UCSD-AML1 (cell line): ENCODE results near the gene CIAO3.
A peak's percentile ranks its signal among the peaks of the same experiment; 100 is the strongest.
"Not testable (repeated sequence)": the region's sequence is repeated elsewhere in the genome, so short reads cannot be mapped to it uniquely, and the experiment has no call there.

ENCODE experiments used
- DNase-seq: peaks from one replicate; lab custom pipeline; 2025; ENCODE audit not compliant: unreplicated experiment; lab: John Stamatoyannopoulos, UW

CIAO3 gene

DNA sequence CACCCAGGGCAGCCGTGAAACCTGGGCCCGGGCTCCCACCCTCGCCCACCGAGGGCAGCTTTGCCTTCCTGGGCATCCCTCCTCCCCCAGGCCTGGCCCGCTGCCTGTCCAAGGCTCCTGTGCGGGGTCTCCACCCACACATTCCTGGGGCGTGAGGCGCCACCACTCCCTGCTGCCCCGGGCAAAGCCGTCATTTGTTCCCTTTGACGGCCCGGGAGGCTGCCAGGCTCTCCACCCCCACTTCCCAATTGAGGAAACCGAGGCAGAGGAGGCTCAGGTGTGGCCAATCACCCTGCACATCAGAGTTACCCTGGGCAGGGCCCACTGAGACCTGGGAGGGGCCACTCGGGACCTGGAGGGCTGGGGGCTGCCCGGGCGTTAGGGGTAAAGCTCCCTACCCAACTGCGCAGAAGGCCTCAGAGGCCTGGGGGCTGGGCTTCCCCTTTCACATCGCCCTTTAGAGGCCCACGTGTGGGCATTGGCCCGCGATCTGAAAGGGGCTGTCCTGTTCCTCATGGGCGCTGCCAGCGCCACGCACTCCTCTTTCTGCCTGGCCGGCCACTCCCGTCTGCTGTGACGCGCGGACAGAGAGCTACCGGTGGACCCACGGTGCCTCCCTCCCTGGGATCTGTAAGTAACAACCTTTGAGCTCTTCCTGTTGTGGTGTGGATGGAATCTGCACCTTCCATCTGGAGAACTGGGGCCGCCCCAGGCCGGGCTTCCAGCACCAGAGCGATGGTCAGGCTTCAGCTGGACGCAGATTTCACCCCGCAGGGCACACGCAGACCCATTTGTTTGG lies 19.9 kb upstream of the CIAO3 start, which contains the start of gene MSLN:
TSS of gene MSLN (plus strand) at position 190 of the 799 bp plus-strand sequence. CDS start 1,947 bp downstream, outside the sequence.
- no peak for DNase-seq

DNA sequence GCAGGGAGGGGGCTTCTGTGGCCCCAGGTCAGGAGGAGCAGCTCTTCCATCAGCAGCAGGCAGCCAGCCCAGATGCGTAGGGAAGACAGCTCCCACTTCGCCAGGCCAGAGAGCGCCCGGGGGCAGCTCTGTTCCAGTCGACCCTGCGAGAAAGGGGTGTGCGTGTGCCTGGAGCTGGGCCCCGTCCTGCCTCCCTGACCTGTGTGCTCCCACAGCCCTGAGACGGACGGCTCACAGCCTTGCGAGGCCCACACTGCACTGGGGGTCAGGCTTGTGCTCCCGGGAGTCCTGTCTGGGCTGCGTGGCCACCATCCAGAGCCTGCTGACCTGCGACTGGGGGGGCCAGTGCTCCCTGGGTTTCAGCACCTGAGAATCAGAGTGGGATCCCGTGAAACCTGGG lies 19.3 kb upstream of the CIAO3 start:
- DNase-seq = no peak

DNA sequence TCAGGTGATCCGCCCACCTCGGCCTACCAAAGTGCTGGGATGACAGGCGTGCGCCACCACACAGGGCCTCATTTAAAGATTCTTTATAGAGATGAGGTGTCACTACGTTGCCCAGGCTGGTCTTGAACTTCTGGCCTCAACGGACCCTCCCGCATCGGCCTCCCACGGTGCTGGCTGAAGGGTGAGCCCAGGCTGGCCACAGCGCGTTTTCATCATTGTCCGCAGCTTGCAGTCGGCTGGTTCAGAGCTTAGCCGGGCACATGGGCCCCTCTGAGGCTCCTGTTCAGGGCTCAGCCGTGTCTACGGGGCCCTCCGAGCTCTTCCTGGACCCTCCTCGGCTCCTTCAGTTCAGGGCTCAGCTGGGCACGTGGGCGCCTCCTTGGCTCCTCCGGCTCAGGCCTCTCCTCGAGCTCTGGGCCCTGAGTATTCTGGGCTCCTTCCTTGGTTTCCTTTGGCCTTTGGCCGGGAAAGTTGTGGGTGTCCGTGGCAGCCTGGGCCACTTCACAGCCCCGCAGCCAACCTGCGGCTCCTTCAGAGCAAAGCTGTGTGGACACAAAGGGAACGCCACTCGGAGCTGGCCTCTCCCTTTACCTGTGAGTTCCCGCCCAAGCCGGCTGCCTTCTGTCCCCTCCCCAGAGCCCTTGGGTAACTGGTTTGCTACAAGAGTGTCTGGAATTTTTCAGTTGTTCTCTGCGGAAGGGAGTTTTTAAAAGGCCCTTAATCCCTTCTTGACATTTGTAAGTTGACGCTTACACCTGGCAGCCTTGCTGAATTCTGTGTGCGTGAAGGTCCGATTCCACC lies 18.5 kb upstream of the CIAO3 start:
- no peak for DNase-seq

DNA sequence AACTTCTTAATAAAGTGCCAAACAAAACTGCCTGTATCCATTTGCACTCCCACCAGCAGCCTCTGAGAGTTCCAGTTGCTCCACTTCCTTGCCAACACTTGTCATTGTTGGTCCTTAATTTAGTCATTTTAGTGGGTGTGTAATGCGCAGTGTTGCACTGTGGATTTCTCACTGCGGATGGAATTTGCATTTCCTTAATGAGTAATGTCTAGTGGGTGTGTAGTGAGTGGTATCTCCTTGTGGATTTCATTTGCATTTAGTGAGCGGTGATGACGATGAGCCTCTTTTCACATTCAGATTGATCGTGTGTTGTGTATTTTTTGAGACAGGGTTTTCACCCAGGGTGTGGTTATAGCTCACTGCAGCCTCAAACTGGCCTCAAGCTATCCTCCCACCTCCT lies 15.6 kb upstream of the CIAO3 start:
- no peak for DNase-seq

DNA sequence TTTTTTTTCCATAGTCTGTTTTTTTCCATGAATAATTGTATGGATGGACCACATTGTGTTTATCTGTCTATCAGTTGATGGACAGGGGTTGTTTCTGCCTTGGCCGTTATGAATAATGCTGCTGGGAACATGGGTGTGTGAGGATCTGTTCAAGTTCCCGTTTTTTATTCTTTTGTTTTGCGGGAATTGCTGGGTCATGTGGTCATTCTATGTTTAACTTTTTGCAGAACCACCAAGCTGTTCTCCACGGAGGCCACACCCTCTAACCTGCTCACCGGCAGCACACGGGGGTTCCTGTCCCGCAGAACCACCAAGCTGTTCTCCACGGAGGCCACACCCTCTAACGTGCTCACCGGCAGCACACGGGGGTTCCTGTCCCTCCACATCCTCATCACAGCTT lies 13.9 kb upstream of the CIAO3 start:
- peak; percentile 49 for DNase-seq

DNA sequence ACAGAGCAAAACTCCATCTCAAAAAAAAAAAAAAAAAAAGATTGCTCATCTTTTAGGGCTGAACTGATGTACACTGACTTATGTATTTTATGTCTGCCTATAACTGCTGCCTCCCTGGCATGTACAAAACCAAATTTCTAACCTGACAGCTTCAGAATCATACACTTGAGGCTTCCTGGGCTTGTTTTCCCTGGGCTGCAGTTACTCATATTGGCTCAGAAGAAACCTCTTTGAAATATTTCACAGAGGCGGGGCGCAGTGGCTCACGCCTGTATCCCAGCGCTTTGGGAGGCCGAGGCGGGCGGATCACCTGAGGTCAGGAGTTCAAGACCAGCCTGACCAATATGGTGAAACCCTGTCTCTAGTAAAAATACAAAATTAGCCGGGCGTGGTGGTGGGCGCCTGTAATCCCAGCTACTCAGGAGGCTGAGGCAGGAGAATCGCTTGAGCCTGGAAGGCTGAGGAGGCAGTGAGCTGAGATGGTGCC lies 13.4 kb upstream of the CIAO3 start:
- not testable (repeated sequence) for DNase-seq

DNA sequence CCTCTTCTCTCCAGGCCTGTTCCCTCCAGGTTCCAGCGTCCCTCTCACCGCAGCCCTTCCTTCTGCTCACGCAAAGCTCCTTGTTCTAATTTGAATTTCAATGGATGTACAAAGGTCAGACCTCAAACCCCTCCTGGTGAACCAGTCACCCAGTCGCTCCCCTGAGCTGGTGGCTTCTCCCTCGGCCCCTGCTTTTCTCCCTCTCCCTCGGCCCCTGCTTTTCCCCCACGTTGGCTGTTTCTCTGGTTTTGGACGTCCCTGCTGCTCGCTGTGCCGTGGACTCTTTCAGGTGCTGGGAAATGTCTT lies 11.2 kb upstream of the CIAO3 start:
- DNase-seq = no peak

DNA sequence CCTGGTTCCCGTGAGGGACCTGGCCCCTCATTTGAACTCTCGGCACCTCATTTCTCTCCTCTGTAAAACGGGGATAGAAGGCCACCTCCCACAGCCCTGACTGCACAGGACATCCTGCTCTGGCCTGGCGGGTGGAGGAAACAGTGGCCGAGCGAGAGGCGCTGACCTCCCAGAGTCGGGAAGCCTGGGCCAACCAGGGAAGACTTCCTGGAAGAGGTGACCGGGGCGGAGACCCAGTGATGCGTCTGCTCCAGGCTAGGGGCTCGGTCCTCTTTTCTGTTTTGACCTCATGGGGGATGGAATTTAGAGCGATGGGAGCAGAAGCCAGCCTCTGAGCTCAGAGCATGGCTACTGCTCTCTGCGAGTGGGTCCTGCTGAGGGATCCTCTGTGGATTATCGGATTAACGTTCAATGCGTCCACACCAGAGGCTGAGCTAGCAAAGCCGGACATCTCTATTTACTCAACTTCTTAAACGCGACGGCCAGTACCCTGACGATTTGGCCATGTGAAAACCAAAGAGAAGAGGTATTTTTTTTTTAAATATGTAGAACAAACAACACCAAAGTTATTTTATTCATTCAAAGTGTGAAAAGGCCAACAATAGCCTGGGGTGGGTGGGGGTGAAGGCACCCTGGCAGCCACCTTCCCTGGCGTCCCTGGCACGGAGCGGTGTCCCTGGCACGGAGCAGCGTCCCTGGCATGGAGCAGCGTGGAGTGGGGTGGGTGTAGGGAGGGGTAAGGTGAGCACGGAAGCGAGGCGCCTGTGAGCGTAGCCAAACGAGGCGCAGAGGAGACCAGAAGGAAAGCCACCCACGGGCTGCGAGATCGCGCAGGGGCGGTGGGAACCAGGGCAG lies 10.6 kb upstream of the CIAO3 start:
- DNase-seq = no peak

DNA sequence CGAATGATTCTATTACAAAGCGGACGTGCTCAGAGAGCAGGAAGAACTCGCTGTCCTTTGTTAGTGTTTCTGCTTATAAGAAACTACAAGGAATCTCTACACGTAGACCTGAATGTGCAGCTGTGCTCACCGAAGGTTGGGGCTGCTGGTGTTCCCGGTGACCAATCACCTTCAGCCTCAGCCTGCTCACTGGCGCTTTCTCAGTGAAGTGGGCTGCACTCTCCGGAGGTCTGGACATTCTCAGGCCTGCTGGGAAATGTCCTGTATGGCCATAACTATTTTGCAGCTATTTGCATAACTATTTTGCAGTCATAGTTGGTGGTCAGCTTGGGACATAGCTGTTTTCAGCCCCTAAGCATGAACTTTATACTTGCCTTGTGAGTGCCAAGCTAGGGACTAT lies 9.7 kb upstream of the CIAO3 start:
- DNase-seq = no peak

DNA sequence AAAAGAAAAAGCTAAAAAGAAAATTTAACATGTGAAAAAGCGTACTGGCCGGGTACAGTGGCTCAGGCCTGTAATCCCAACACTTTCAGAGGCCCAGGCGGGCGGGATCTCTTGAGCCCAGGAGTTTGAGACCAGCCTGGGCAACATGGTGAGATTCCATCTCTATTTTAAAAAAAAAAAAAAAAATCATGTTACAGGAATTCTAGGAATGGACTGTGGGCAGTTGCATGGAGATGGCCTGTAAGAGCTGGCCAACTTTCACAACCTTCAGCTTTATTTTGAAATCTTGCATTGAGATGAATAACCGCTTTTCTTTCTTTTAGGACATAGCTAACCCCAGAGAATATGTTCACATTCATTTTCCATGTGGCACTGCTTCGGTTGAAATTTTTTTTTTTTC lies 8.2 kb upstream of the CIAO3 start:
- DNase-seq = no peak

DNA sequence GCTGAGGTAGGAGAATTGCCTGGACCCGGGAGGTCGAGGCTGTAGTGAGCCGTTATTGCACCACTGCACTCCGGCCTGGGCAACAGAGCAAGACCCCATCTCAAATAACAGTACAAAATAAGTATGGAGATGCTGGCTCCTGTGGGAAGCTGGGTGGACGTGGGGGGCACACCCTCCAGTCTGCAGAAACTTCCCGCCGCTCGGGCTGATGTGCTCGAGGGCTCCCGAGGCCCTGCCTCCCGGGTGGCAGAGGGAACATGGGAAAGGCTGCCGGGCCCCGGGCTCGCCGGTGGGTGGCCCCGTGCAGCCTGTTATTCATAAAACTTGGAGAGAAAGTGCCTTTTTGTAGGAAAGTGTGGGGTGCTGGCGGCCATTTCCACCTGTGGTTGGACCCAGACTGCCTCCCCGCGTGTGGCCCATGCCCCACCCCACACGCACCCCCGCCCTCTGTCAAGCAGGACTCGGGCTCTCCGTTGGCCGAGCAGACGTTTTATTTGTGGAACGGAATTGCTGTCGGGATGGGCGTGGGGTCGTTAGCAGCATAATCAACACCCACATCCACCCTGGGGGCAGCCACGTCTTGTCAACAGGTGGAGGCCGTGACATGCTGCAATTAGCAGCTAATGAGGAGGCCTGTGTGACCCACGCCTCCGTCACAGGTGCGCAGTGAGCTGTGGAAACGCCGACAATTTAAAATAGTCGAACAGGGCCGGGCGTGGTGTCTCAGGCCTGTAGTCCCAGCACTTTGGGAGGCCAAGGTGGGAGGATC lies 7.4 kb upstream of the CIAO3 start:
- no peak for DNase-seq

DNA sequence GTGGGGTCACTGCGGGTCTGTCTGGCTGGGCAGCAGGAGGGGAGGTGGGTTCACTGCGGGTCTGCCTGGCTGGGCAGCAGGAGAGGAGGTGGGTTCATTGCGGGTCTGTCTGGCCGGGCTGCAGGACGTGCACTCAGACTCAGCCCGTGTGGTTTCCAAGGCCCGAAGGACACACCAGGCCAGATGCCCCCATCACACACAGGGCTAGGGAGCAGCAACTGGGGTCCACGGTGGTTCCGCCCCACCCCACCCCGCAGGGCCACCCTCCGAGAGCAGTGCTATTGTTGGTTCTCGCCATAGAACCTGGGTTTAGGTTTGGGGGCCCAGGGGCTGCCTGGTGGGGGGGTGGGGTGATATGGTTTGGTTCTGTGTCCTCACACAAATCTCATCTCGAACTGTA lies 5.8 kb upstream of the CIAO3 start:
- no peak for DNase-seq

DNA sequence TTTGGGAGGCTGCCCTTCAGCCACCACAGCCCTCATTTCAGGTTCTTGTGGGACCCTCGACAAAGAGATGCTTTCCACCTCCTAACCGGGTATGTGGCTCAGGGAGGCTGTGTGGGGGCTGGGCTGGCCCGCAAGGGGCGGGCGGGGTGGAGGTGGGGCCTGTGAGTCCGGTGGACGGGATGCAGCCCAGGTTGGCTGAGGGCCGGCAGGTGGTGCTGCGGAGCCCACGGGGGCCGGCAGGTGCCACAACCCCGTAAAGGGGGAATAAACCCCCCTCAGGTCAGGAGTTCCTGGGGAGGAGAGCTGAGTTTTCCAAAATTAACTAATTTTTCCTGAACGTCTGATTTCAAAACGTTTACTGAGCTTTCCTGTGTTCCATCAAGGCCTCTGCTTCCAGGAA lies 4.9 kb upstream of the CIAO3 start:
- DNase-seq = peak; percentile 21

DNA sequence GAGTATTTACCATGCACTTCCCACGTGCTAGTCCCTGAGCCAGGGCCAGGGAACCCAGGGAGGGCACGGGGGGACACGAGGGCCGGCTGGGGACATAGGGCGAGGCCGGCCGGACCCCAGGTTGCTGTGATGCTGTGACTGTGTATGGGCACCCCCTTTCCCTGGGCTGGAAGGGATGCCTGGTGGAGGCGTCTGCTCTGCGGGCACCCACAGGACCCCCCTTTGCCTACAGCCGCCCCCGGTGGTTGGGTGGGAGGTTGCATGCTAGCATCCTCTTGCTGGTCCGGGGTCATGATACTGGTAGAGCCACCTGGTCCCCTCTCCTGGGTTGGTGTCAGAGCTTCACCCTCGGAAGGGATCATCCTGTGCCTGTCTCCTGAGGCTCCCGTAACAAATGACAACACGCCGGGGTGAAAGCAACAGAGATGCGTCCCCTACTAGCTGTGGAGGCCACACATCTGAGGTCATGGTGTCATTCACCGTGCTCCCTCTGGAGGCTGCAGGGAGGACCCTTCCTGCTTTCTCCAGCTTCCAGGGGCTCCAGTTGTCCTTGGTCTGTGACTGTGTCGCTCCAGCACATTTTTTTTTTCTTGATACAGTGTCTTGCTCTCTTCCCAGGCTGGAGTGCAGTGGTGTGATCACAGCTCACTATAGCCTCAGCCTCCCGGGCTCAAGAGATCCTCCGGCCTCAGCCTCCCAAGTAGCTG lies 3.1 kb upstream of the CIAO3 start:
- no peak for DNase-seq

DNA sequence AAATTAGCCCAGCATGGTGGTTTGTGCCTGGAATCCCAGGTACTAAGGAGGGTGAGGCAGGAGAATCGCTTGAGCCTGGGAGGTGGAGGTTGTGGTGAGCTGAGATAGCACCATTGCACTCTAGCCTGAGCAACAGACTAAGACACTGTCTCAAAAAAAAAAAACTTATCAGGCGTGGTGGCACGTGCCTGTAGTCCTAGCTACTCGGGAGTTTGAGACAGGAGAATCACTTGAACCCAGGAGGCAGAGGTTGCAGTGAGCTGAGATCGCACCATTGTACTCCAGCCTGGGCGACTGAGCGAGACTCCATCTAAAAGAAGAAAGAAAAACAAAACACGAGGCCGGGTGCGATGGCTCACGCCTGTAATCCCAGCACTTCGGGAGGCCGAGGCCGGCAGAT lies 2.1 kb upstream of the CIAO3 start:
- DNase-seq = not testable (repeated sequence)

DNA sequence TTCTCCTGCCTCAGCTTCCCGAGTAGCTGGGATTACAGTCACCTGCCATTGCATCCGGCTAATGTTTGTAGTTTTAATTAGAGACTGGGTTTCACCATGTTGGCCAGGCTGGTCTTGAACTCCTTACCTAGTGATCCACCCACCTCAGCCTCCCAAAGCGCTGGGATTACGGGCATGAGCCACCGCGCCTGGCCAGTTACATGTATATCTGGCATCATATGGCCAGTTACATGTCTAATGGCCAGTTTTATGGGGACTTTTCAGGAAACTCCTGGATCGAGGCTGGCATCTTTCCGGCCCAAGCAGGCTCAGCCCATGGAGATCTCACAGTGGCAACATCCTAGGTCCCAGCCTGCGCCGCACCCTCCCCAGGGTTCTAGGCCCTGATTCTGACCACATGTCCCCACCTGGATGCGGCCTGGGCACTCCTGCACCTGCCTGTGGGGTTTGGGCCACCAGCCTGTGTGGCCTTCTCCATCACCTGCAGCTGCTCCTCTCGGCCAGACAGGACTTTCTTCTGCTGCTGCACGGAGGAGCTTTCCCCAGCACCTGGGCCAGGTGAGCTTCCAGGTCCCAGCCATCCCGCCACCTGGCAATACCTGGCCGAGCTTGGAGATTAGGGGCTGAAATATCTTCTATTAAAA lies 1.3 kb upstream of the CIAO3 start:
- no peak for DNase-seq

DNA sequence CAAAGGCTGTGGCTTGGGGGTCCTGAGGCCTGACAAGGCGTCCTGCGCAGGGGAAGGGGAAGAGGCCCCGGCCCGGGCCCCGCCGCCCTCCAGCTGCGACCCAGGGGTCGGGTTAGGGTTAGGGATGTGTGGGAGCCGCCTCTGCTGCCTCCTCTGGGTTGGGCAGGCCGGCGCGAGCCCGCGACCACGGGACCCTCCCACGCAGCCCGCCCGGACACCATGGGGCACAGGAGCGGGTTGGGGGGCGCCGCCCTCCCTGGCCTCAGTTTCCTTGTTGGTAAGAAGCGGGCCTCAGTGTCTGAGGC lies 386 bp downstream of the CIAO3 start:
- no peak for DNase-seq

DNA sequence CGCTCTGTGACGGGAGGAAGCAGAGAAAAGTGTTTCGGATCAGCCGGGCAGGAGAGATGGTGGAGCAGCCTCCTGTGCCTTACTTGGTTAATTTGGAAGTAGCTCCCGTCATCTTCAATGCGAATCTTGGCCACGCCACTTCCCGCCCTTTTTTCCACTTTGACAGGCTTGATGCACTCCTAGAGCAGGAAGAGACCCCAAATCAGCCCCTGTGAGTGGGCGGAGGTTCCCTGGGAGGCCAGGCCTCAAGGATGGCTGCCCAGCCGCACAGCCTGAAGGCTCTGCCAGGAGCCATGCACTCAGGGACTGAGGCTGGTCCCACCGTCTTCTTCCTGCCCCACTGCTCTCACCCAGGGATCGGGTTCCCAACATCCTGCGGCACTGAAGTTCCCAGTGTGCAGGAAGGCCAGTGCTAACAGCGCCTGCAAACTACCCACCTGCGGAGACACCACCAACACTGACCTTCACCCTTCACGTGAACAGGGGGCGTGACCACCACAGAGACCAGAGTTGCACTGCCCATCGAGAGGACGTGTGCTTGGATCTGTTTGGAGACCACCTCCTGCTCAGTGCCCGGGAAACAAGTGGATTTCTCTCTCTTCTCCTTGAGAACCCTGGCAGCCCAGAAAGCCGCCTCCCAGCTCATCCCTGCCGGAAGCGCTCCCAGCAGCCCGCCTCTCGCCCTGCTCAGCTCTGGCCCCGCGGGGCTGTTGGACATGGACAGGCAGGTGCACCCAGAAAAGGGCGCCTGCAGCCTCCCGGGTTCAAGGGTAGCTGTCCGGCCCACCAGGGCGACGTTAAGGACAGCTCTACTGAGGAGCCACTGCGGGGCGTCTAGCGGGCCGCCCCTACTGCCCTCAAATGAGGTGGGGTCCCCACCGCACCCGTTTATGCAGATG lies 988 bp downstream of the CIAO3 start:
- no peak for DNase-seq
